Measurements from ENCODE around the gene APBA2.

Gene APBA2

GRCh38 chr15:29127506-29128430, 242.0 kb downstream of the APBA2 start:
- Histone ChIP-seq H3K36me3 (replicated peaks; ENCODE audit: insufficient read depth, low read length) (no peaks in the 10 kb centered on the region), H3K4me3 (ENCODE audit: low read length) (no peak overlapping the region), H3K27ac (ENCODE audit: low read length) (no peak overlapping the region), H4K20me1 (ENCODE audit: insufficient read depth, low read length) (no peaks in the 10 kb centered on the region), H3K9ac (ENCODE audit: low read length) (no peak overlapping the region), H3K9me3 (replicated peaks; ENCODE audit: insufficient read depth, low read length) (no peaks in the 10 kb centered on the region), H3K9me2 (replicated peaks; ENCODE audit: insufficient read depth, low read length) (no peaks in the 10 kb centered on the region), H3K4me1 (ENCODE audit: low read length) (no peaks in the 10 kb centered on the region), H2AFZ (ENCODE audit: low read length) (no peak overlapping the region), H3F3A (ENCODE audit: insufficient read depth, low read length) (no peaks in the 10 kb centered on the region), H3K4me2 (ENCODE audit: low read depth, low read length) (no peak overlapping the region), H3K79me2 (ENCODE audit: low read length) (no peaks in the 10 kb centered on the region), H3K27me3 (replicated peaks; ENCODE audit: insufficient read depth, low read length) (no peaks in the 10 kb centered on the region)
- TF ChIP-seq CTCF (IDR thresholded peaks at IDR 0.05; ENCODE audit: low read length) (no peak), EZH2 (optimal IDR thresholded peaks at IDR 0.05; ENCODE audit: low read depth, low read length) (no peak), EZH2phosphoT487 (IDR thresholded peaks at IDR 0.05; ENCODE audit: low read length) (no peak)
- no peak for DNase-seq

GRCh38 chr15:29128671-29129070, 242.9 kb downstream of the APBA2 start:
- no peaks in the 10 kb centered on the region for H4K20me1 ChIP-seq (ENCODE audit: insufficient read depth, low read length)
- H3K4me1 ChIP-seq (ENCODE audit: low read length): no peaks in the 10 kb centered on the region
- no peaks in the 10 kb centered on the region for H3F3A ChIP-seq (ENCODE audit: insufficient read depth, low read length)
- no peaks in the 10 kb centered on the region for H3K9me3 ChIP-seq (replicated peaks; ENCODE audit: insufficient read depth, low read length)
- no peaks in the 10 kb centered on the region for H3K9me2 ChIP-seq (replicated peaks; ENCODE audit: insufficient read depth, low read length)
- H3K36me3 ChIP-seq (replicated peaks; ENCODE audit: insufficient read depth, low read length): no peaks in the 10 kb centered on the region
- H3K4me3 ChIP-seq (ENCODE audit: low read length): no peak overlapping the region
- H3K4me2 ChIP-seq (ENCODE audit: low read depth, low read length): no peak overlapping the region
- H2AFZ ChIP-seq (ENCODE audit: low read length): no peak overlapping the region
- no peak overlapping the region for H3K27ac ChIP-seq (ENCODE audit: low read length)
- H3K27me3 ChIP-seq (replicated peaks; ENCODE audit: insufficient read depth, low read length): no peaks in the 10 kb centered on the region
- no peak overlapping the region for H3K9ac ChIP-seq (ENCODE audit: low read length)
- H3K79me2 ChIP-seq (ENCODE audit: low read length): no peaks in the 10 kb centered on the region
- DNase-seq: no peak
- no peak for TF ChIP-seq CTCF (IDR thresholded peaks at IDR 0.05; ENCODE audit: low read length)
- no peak for TF ChIP-seq EZH2phosphoT487 (IDR thresholded peaks at IDR 0.05; ENCODE audit: low read length)
- no peak for TF ChIP-seq EZH2 (optimal IDR thresholded peaks at IDR 0.05; ENCODE audit: low read depth, low read length)

- no peaks in the 10 kb centered on the region for H3K9me3 ChIP-seq (replicated peaks; ENCODE audit: insufficient read depth, low read length)
- no peaks in the 10 kb centered on the region for H4K20me1 ChIP-seq (ENCODE audit: insufficient read depth, low read length)
- no peaks in the 10 kb centered on the region for H3K9me2 ChIP-seq (replicated peaks; ENCODE audit: insufficient read depth, low read length)
- H3K27ac ChIP-seq (ENCODE audit: low read length): no peak overlapping the region
- no peaks in the 10 kb centered on the region for H3F3A ChIP-seq (ENCODE audit: insufficient read depth, low read length)
- H3K9ac ChIP-seq (ENCODE audit: low read length): no peak overlapping the region
- TF ChIP-seq EZH2phosphoT487 (IDR thresholded peaks at IDR 0.05; ENCODE audit: low read length) (no peak), CTCF (IDR thresholded peaks at IDR 0.05; ENCODE audit: low read length) (no peak), EZH2 (optimal IDR thresholded peaks at IDR 0.05; ENCODE audit: low read depth, low read length) (no peak)
- H3K27me3 ChIP-seq (replicated peaks; ENCODE audit: insufficient read depth, low read length): no peaks in the 10 kb centered on the region
- H3K79me2 ChIP-seq (ENCODE audit: low read length): no peaks in the 10 kb centered on the region
- H3K4me1 ChIP-seq (ENCODE audit: low read length): no peaks in the 10 kb centered on the region
- no peaks in the 10 kb centered on the region for H3K36me3 ChIP-seq (replicated peaks; ENCODE audit: insufficient read depth, low read length)
- H2AFZ ChIP-seq (ENCODE audit: low read length): no peak overlapping the region
- peak; percentile 53 for DNase-seq
- H3K4me3 ChIP-seq (ENCODE audit: low read length): no peak overlapping the region
- no peak overlapping the region for H3K4me2 ChIP-seq (ENCODE audit: low read depth, low read length)
These were observed 243.4 kb downstream of the APBA2 start for GRCh38 chr15:29129221-29129620.

Measured in MM.1S (cell line).